Karpas-422 (cell line): ENCODE measurements around the gene PLXNA2. TPM values are rescaled to one million over a fixed set of nuclear protein-coding genes. Genes with fewer than 3 reads are reported as not detected.

Experiments used
- DNase-seq: peaks from one replicate; pipeline ENCODE4 v3.0.0-alpha.2; 2015
- H2AFZ ChIP-seq: fragments of 200-600 bp; sonication (generic); 2 replicates; pipeline ENCODE4 v1.6.1; 2014; ENCODE audit warnings: antibody characterized with exemption, low read length, mixed read lengths
- H3K27ac ChIP-seq: fragments of 200-600 bp; sonication (generic); 2 replicates; pipeline ENCODE4 v1.5.1; 2014; ENCODE audit warnings: mild to moderate bottlenecking, low read length, moderate library complexity
- H3K27me3 ChIP-seq: fragments of 200-600 bp; sonication (generic); 2 replicates; pipeline ENCODE4 v1.6.1; 2014; ENCODE audit warnings: low read length, mixed read lengths
- H3K36me3 ChIP-seq: fragments of 200-600 bp; sonication (generic); 2 replicates; pipeline ENCODE4 v1.6.1; 2014; ENCODE audit warnings: low read length, mixed read lengths; ENCODE audit not compliant: insufficient read depth
- H3K4me1 ChIP-seq: fragments of 200-600 bp; sonication (generic); 2 replicates; pipeline ENCODE4 v1.6.1; 2014; ENCODE audit warnings: mild to moderate bottlenecking, low read length, mixed read lengths
- H3K4me2 ChIP-seq: fragments of 200-600 bp; sonication (generic); 2 replicates; pipeline ENCODE4 v1.6.1; 2014; ENCODE audit warnings: low read length, low read depth, mild to moderate bottlenecking; ENCODE audit not compliant: poor library complexity, severe bottlenecking
- H3K4me3 ChIP-seq: fragments of 200-600 bp; sonication (generic); 2 replicates; pipeline ENCODE4 v1.5.1; 2014; ENCODE audit warnings: mild to moderate bottlenecking, antibody characterized with exemption, low read length, mixed read lengths
- H3K79me2 ChIP-seq: fragments of 200-600 bp; sonication (generic); 2 replicates; pipeline ENCODE4 v1.6.1; 2014; ENCODE audit warnings: mild to moderate bottlenecking, low read length, mixed read lengths
- H3K9ac ChIP-seq: fragments of 200-600 bp; sonication (generic); 2 replicates; pipeline ENCODE4 v1.6.0; 2014; ENCODE audit warnings: low read length
- H3K9me2 ChIP-seq: fragments of 200-600 bp; sonication (generic), shearing (Covaris generic); replicated peaks from 2 replicates; pipeline ENCODE4 v1.6.0; 2014; ENCODE audit warnings: mild to moderate bottlenecking, low read length, moderate library complexity; ENCODE audit not compliant: insufficient read depth
- H3K9me3 ChIP-seq: fragments of 300-700, 200-600 bp; sonication (generic); 2 replicates; pipeline ENCODE4 v1.6.1; 2014; ENCODE audit warnings: low read length, mixed read lengths
- H4K20me1 ChIP-seq: fragments of 200-600 bp; sonication (generic); 2 replicates; pipeline ENCODE4 v1.6.1; 2014; ENCODE audit warnings: mild to moderate bottlenecking, antibody characterized with exemption, low read length, low read depth; ENCODE audit not compliant: insufficient read depth
- total RNA-seq: library from RNA; depleted of rRNA; stranded (reverse); fragments of >200 nt; shearing (Covaris generic); gene quantifications from 2 replicates; pipeline ENCODE4 v1.2.3, GENCODE V29; 2014; ENCODE audit warnings: low replicate concordance

PLXNA2 gene
- total RNA-seq, 1 experiment from 2014 or later: not detected

GRCh38 chr1:208000504-208000903 lies 243.7 kb downstream of the PLXNA2 start:
- H3K27ac ChIP-seq: no peak overlapping the region
- H3K9me2 ChIP-seq: no peaks in the 10 kb centered on the region
- H2AFZ ChIP-seq: no peak overlapping the region
- no peak overlapping the region for H3K4me2 ChIP-seq
- H3K36me3 ChIP-seq: no peaks in the 10 kb centered on the region
- no peak overlapping the region for H3K4me3 ChIP-seq
- no peaks in the 10 kb centered on the region for H3K79me2 ChIP-seq
- no peaks in the 10 kb centered on the region for H4K20me1 ChIP-seq
- H3K9ac ChIP-seq: no peak overlapping the region
- H3K9me3 ChIP-seq: no peaks in the 10 kb centered on the region
- no peak for DNase-seq
- H3K27me3 ChIP-seq: no peaks in the 10 kb centered on the region
- no peaks in the 10 kb centered on the region for H3K4me1 ChIP-seq

- H3K27me3 ChIP-seq: no peaks in the 10 kb centered on the region
- DNase-seq: no peak
- H3K9me2 ChIP-seq: no peaks in the 10 kb centered on the region
- no peak overlapping the region for H2AFZ ChIP-seq
- no peaks in the 10 kb centered on the region for H3K79me2 ChIP-seq
- H3K36me3 ChIP-seq: no peaks in the 10 kb centered on the region
- no peaks in the 10 kb centered on the region for H4K20me1 ChIP-seq
- H3K9ac ChIP-seq: no peak overlapping the region
- no peak overlapping the region for H3K4me3 ChIP-seq
- no peaks in the 10 kb centered on the region for H3K9me3 ChIP-seq
- H3K4me1 ChIP-seq: no peaks in the 10 kb centered on the region
- no peak overlapping the region for H3K4me2 ChIP-seq
- no peak overlapping the region for H3K27ac ChIP-seq
Observed at GRCh38 chr1:207999972-208000371, 244.2 kb downstream of the PLXNA2 start.

GRCh38 chr1:207999274-207999915 lies 244.8 kb downstream of the PLXNA2 start:
- no peak overlapping the region for H3K27ac ChIP-seq
- H3K9me2 ChIP-seq: no peaks in the 10 kb centered on the region
- H3K9ac ChIP-seq: no peak overlapping the region
- no peaks in the 10 kb centered on the region for H3K9me3 ChIP-seq
- H3K4me3 ChIP-seq: no peak overlapping the region
- H2AFZ ChIP-seq: no peak overlapping the region
- no peaks in the 10 kb centered on the region for H3K27me3 ChIP-seq
- no peaks in the 10 kb centered on the region for H3K79me2 ChIP-seq
- H3K4me1 ChIP-seq: no peaks in the 10 kb centered on the region
- no peaks in the 10 kb centered on the region for H4K20me1 ChIP-seq
- no peak for DNase-seq
- no peak overlapping the region for H3K4me2 ChIP-seq
- H3K36me3 ChIP-seq: no peaks in the 10 kb centered on the region

- Histone ChIP-seq H3K9me2 (no peaks in the 10 kb centered on the region), H2AFZ (no peak overlapping the region), H3K4me1 (no peaks in the 10 kb centered on the region), H3K79me2 (no peaks in the 10 kb centered on the region), H3K4me2 (no peak overlapping the region), H3K27ac (no peak overlapping the region), H3K27me3 (no peaks in the 10 kb centered on the region), H4K20me1 (no peaks in the 10 kb centered on the region), H3K4me3 (no peak overlapping the region), H3K9ac (no peak overlapping the region), H3K36me3 (no peaks in the 10 kb centered on the region), H3K9me3 (no peaks in the 10 kb centered on the region)
- DNase-seq: no peak
Observed at GRCh38 chr1:207998691-207999090, 245.5 kb downstream of the PLXNA2 start.

- Histone ChIP-seq H3K9me3 (no peaks in the 10 kb centered on the region), H2AFZ (no peak overlapping the region), H4K20me1 (no peaks in the 10 kb centered on the region), H3K9ac (no peak overlapping the region), H3K79me2 (no peaks in the 10 kb centered on the region), H3K4me1 (no peaks in the 10 kb centered on the region), H3K4me2 (no peak overlapping the region), H3K9me2 (no peaks in the 10 kb centered on the region), H3K36me3 (no peaks in the 10 kb centered on the region), H3K27ac (no peak overlapping the region), H3K27me3 (no peaks in the 10 kb centered on the region), H3K4me3 (no peak overlapping the region)
- peak; percentile 77 for DNase-seq
Observed at GRCh38 chr1:207997486-207998268, 246.5 kb downstream of the PLXNA2 start.

- H3K4me2 ChIP-seq: no peak overlapping the region
- no peaks in the 10 kb centered on the region for H3K27me3 ChIP-seq
- no peak for DNase-seq
- H3K9ac ChIP-seq: no peak overlapping the region
- H3K4me1 ChIP-seq: no peaks in the 10 kb centered on the region
- H3K9me3 ChIP-seq: no peaks in the 10 kb centered on the region
- no peak overlapping the region for H3K4me3 ChIP-seq
- H3K9me2 ChIP-seq: no peaks in the 10 kb centered on the region
- no peak overlapping the region for H3K27ac ChIP-seq
- no peaks in the 10 kb centered on the region for H4K20me1 ChIP-seq
- H3K36me3 ChIP-seq: no peaks in the 10 kb centered on the region
- H3K79me2 ChIP-seq: no peaks in the 10 kb centered on the region
- no peak overlapping the region for H2AFZ ChIP-seq
Observed at GRCh38 chr1:207996636-207997035, 247.5 kb downstream of the PLXNA2 start.

- Histone ChIP-seq H2AFZ (no peak overlapping the region), H3K4me2 (no peak overlapping the region), H3K27me3 (no peaks in the 10 kb centered on the region), H4K20me1 (no peaks in the 10 kb centered on the region), H3K9ac (no peak overlapping the region), H3K9me3 (no peaks in the 10 kb centered on the region), H3K9me2 (no peaks in the 10 kb centered on the region), H3K27ac (no peak overlapping the region), H3K4me1 (no peaks in the 10 kb centered on the region), H3K79me2 (no peaks in the 10 kb centered on the region), H3K4me3 (no peak overlapping the region), H3K36me3 (no peaks in the 10 kb centered on the region)
- no peak for DNase-seq
Observed at GRCh38 chr1:207995576-207995975, 248.6 kb downstream of the PLXNA2 start.

- no peak overlapping the region for H3K4me3 ChIP-seq
- H4K20me1 ChIP-seq: no peaks in the 10 kb centered on the region
- DNase-seq: peak; percentile 46
Observed at GRCh38 chr1:207993477-207994445, 250.4 kb downstream of the PLXNA2 start.

More at GRCh38 chr1:207993477-207994445, 250.4 kb downstream of the PLXNA2 start:
- no peak overlapping the region for H2AFZ ChIP-seq
- no peaks in the 10 kb centered on the region for H3K27me3 ChIP-seq
- no peak overlapping the region for H3K4me2 ChIP-seq
- H3K9me3 ChIP-seq: no peaks in the 10 kb centered on the region
- no peak overlapping the region for H3K9ac ChIP-seq
- H3K9me2 ChIP-seq: no peaks in the 10 kb centered on the region
- no peaks in the 10 kb centered on the region for H3K4me1 ChIP-seq
- no peaks in the 10 kb centered on the region for H3K79me2 ChIP-seq
- H3K27ac ChIP-seq: no peak overlapping the region
- no peaks in the 10 kb centered on the region for H3K36me3 ChIP-seq
